Stimulated activated CD8-positive, alpha-beta memory T cell treated with anti-CD3 and anti-CD28 coated beads, Interleukin-4, amount 100 ng/mL, for 1 hour (primary cell): ENCODE data around the gene ABCA2.

ENCODE experiments used
- DNase-seq, 2 donors: peaks; one replicate each; pipeline ENCODE4 v3.0.0-alpha.2; 2020; ENCODE audit warnings: low read depth in 2 of 2, low spot score in 1 of 2

The ABCA2 gene

DNA sequence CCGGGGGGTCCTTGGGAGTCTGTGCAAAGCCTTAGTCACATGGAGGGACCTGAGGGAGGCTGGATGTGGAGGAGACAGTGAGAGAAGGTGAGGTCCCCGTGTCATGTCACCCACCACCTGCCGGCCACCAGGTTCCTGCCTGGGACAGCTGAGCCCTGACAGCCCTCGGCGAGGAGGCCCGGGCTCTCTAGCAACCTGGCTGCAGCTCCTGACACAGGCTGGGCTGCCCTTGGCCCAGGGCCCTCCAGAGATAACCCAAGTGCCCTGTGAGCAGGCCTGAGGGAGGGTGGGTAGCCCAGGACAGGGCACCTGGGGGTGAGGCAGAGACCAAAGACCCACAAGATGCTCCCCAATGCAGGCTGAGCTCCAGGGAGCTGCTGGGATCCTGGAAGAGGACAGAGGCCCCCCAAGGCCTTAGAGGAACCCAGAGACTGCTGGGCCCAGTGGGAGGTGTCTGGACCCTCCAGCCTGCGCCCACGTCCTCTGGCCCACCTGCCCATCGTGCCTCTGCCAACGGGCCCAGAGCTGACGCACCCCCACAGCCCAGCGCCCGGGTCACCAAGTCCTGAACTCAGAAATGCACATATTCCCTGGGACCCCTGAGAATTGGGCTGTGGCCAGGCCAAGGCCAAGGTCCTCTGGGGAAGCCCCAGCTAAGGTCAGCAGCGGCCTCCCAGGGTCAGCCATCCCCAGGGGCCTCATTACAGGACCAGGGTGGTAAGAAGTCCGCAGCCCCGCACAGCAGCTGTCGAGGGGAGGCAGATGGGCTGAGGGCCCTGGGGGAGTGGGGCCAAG is 59.5 kb downstream of the ABCA2 start:
- no peak for DNase-seq

- DNase-seq = no peak
These were observed 62.1 kb downstream of the ABCA2 start for GRCh38 chr9:136965771-136966484.

GRCh38 chr9:136964833-136965422 is 63.1 kb downstream of the ABCA2 start:
- no peak for DNase-seq

DNA sequence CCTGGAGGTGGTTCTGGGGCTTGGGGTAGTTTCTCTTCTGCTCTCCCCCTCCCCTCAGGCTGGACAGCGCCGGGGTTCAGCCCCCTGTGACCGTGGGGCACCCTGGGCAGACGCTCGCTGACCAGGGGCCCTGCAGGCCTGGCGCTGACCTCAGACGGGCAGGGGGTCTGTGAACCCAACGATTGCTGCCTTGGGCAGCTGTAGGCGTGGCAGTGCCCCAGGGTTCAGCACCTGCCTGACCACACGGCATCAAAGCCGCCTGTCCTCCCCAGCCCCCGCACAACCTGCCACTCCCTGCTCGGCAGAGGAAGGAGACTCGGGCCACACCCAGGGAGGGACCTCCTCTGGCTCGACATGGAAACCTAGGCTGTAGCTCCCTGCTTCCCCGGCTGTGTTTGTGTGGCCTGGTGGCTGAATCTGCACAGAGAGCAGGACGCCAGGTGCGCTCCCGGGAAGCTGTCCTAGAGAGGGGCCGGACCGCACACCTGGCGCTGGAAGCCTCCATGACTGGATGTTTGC is 63.8 kb downstream of the ABCA2 start:
- no peak for DNase-seq

DNA sequence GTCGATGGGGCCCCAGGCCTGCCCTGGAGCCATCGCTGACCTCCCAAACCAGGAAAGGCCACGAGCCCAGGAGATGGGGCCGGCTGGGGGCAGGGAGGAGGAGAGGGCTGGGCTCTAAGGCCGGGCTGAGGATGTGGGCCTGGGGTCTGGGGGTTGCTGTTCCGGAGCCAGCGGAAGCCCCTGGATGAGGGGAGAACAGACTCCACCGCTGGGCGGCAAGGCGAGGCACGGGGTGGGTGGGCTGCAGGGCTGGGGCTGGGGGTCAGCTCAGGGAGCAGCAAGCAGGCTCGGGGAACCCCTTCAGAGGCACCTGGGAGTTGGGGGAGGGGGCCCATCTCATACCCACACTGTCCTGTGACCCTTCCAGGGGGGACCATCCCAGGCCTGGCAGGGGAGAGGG is 64.3 kb downstream of the ABCA2 start:
- no peak for DNase-seq

DNA sequence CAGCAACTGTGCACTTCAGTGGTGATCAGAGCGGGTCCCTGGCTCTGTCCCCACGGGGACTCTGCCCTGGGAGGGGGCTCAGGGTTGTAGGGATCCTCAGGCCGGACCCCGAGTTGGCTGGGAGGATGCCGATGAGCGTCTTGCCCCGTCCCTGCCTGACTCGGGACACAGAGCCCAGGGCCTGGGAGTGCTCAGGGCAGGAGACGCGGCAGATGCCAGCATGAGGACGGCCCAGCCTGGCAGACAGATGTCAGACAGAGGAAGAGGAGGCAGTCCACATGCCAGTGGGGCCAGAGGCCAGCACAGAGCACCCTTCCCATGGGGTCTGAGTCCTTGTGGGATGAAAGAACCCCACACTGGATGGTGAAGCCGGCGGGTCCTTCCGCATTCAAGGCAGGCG is 64.7 kb downstream of the ABCA2 start:
- DNase-seq = no peak

- no peak for DNase-seq
These were observed 65.3 kb downstream of the ABCA2 start for GRCh38 chr9:136962701-136963248.

DNA sequence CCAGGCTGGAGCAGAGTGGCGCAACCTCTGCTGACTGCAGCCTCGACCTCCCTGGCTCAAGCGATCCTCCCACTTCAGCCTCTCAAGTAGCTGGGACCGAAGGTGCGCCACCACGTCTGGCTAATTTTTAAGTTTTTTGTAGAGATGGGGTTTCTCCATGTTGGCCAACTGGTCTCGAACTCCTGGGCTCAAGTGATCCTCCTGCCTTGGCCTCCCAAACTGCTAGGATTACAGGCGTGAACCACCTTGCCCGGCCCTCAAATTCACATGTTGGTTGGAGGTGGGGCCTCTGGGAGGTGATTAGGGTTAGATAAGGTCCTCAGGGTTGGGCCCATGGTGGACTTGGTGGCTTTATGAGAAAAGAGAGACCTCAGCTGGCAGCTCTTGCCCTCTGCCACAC is 65.9 kb downstream of the ABCA2 start:
- DNase-seq = no peak

DNA sequence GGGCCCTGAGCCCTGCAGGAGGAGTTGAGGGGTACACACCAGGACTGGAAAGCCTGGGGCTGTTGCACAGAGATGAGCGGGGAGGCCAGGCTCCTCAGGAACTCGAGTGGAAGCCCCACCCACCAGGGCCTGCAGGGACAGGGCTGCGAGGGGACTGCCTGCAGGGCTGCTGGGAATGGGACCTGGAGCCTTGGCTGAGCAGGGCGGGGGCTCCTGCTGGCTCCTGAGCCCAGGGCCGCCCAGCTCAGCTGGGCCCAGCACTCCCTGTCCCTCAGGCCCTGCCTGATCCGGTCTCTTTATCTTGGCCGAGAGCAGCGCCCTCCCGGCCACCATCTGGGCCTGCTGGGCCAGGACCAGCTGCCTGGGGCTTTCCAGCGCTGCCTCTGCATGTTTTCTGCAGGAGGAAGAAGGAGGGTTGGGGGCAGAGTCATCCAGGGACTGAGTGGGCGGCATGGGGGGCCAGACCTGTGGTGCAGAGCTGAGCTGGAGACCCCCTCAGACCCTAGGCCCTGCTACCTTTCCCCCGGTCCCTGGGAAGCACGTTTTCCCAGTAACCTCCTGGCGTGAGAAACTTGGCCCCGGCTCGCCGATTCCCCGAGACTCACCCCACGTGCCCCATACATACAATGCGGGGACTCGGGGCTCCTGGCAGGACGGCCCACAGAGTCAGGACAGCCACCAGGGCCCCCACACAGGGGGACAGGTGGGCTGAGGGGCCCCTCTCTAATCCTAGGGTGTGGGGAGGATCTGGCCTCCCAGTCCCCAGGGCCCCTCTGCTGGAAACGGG is 66.6 kb downstream of the ABCA2 start:
- no peak for DNase-seq

DNA sequence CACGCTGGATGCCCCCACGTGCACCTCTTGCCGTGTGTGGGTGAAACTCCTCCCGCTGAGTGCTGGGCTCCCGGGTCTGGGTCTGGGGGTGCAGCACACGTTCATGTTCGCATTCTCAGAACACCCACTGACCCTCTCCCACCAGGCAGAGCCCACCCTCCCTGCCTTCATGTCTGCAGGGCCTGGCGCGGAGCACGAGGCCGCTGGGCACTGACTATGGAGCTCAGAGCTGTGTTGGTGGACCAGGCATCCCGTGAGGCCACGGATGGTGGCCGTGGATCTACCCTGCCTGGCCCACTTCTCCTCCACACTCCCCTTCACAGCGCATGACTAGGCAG is 67.1 kb downstream of the ABCA2 start:
- no peak for DNase-seq

GRCh38 chr9:136960212-136960937 is 67.7 kb downstream of the ABCA2 start:
- no peak for DNase-seq

- DNase-seq = no peak
These were observed 68.9 kb downstream of the ABCA2 start for GRCh38 chr9:136958898-136959850.

DNA sequence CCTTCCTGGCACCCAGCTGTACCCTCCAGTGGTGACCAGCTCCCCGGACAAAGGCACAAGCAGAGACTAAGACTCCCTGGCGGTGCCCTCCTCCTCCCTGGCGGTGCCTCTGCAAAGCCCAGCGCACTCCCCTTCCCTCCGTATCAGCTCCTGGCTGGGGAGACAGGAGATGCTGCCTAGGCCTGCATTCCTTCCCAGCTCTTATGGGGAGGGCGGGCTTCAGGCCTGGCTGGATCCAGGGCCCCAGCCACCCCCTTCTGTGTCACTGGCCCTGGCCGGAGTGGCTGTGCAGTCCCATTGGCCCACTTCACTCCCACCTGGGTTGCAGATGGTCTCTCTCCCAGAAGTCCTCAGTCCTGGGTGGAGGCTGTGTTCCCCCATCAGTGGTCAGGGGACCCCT is 69.6 kb downstream of the ABCA2 start:
- DNase-seq = no peak

GRCh38 chr9:136957901-136958300 is 70.1 kb downstream of the ABCA2 start:
- DNase-seq = no peak

- DNase-seq = no peak
These were observed 70.6 kb downstream of the ABCA2 start for GRCh38 chr9:136957461-136957860.
